HepG2 (cell line): ENCODE measurements around the gene C1RL. TPM values are rescaled to one million over a fixed set of nuclear protein-coding genes. Genes with fewer than 3 reads are reported as not detected.

Source experiments
- FOSL1 ChIP-seq: sonication (generic); formaldehyde crosslinking; IDR thresholded peaks from 2 replicates; pipeline ENCODE4 v1.9.0; 2021; ENCODE audit warnings: missing genetic modification reagents, borderline replicate concordance
- HNF4A ChIP-seq: sonication (generic); formaldehyde crosslinking; IDR thresholded peaks from 2 replicates; pipeline ENCODE4 v1.4.0; 2020; ENCODE audit warnings: missing genetic modification reagents
- JUNB ChIP-seq: sonication (generic); formaldehyde crosslinking; IDR thresholded peaks from 2 replicates; pipeline ENCODE4 v1.8.0; 2022; ENCODE audit warnings: missing genetic modification reagents, mild to moderate bottlenecking, borderline replicate concordance
- NONO ChIP-seq, 2 experiments: fragments of 450-650 bp in 1 of 2; sonication (generic) in 1 of 2; formaldehyde crosslinking in 1 of 2; IDR thresholded peaks in 1 of 2; conservative IDR thresholded peaks in 1 of 2; 2 replicates each; pipeline versions ENCODE4 v1.6.1 to v1.8.0; 2017 to 2022; ENCODE audit warnings: mild to moderate bottlenecking in 1 of 2, missing genetic modification reagents in 1 of 2, moderate library complexity in 1 of 2
- PCBP1 ChIP-seq: fragments of 200-400 bp; formaldehyde crosslinking; IDR thresholded peaks from 2 replicates; pipeline ENCODE4 v1.6.1; 2017; ENCODE audit warnings: mild to moderate bottlenecking, low read depth, low read length, borderline replicate concordance
- SALL2 ChIP-seq: sonication (generic); formaldehyde crosslinking; IDR thresholded peaks from 2 replicates; pipeline ENCODE4 v1.8.1; 2023; ENCODE audit warnings: mild to moderate bottlenecking, missing genetic modification reagents, inconsistent platforms
- ZC3H4 ChIP-seq: sonication (generic); formaldehyde crosslinking; IDR thresholded peaks from 2 replicates; pipeline ENCODE4 v1.4.0; 2020; ENCODE audit warnings: missing genetic modification reagents, borderline replicate concordance
- ZEB1 ChIP-seq: IDR thresholded peaks from 2 replicates; pipeline ENCODE4 v1.6.1; 2012; ENCODE audit warnings: mild to moderate bottlenecking, low read depth, inconsistent platforms; ENCODE audit not compliant: insufficient replicate concordance
- ZNF225 ChIP-seq: sonication (generic); formaldehyde crosslinking; IDR thresholded peaks from 2 replicates; pipeline ENCODE4 v1.4.0; 2020; ENCODE audit warnings: mild to moderate bottlenecking, missing genetic modification reagents
- ZNF317 ChIP-seq: sonication (generic); formaldehyde crosslinking; IDR thresholded peaks from 2 replicates; pipeline ENCODE4 v1.5.0; 2020; ENCODE audit warnings: mild to moderate bottlenecking, missing genetic modification reagents
- ZNF672 ChIP-seq: sonication (generic); formaldehyde crosslinking; IDR thresholded peaks from 2 replicates; pipeline ENCODE4 v1.8.1; 2022; ENCODE audit warnings: missing genetic modification reagents
- ZNF850 ChIP-seq: sonication (generic); formaldehyde crosslinking; conservative IDR thresholded peaks from 2 replicates; pipeline ENCODE4 v1.9.0; 2021; ENCODE audit warnings: mild to moderate bottlenecking, missing genetic modification reagents
- ZSCAN22 ChIP-seq: sonication (generic); formaldehyde crosslinking; IDR thresholded peaks from 2 replicates; pipeline ENCODE4 v1.4.0; 2020; ENCODE audit warnings: mild to moderate bottlenecking, missing genetic modification reagents
- polyA plus RNA-seq, 8 experiments: library from polyadenylated mRNA; depleted of rRNA in 3 of 8; stranded (reverse) in 7 of 8; unstranded in 1 of 8; fragments of >200 nt; fragmentation: Illumina TruSeq in 4 of 8; extraction: Trizol in 4 of 8; gene quantifications; 2 replicates each; pipeline versions ENCODE4 v1.2.1 to v1.2.3, GENCODE V29; 2011 to 2016; ENCODE audit warnings: low read depth in 4 of 8, missing spikeins in 1 of 8, mixed read lengths in 1 of 8; ENCODE audit not compliant: insufficient read depth in 1 of 8
- total RNA-seq, 5 experiments: library from RNA; depleted of rRNA; stranded (reverse); fragments of >200 nt; fragmentation: Illumina TruSeq; extraction: Trizol; gene quantifications; 2 replicates each; pipeline ENCODE4 v1.2.3, GENCODE V29; 2016; ENCODE audit warnings: low read depth in 1 of 5
- TF ChIP-seq, protein P1 (sequence below): sonication (generic); formaldehyde crosslinking; IDR thresholded peaks from 2 replicates; pipeline ENCODE4 v1.4.0; 2020; ENCODE audit warnings: missing genetic modification reagents
- TF ChIP-seq, protein P2 (sequence below): sonication (generic); formaldehyde crosslinking; IDR thresholded peaks from 2 replicates; pipeline ENCODE4 v1.4.0; 2020; ENCODE audit warnings: missing genetic modification reagents
- TF ChIP-seq, protein P3 (sequence below): sonication (generic); formaldehyde crosslinking; IDR thresholded peaks from 2 replicates; pipeline ENCODE4 v1.8.1; 2022; ENCODE audit warnings: low read depth, mild to moderate bottlenecking, missing genetic modification reagents
- TF ChIP-seq, protein P4 (sequence below): sonication (generic); formaldehyde crosslinking; IDR thresholded peaks from 2 replicates; pipeline ENCODE4 v1.8.1; 2023; ENCODE audit warnings: mild to moderate bottlenecking, missing genetic modification reagents

C1RL gene
- total and polyA plus RNA-seq, 2 of the 13 experiments (the other 11 are each of a cell fraction or from before 2014, with no cell fraction given), result 28.9 to 53.1 TPM

DNA sequence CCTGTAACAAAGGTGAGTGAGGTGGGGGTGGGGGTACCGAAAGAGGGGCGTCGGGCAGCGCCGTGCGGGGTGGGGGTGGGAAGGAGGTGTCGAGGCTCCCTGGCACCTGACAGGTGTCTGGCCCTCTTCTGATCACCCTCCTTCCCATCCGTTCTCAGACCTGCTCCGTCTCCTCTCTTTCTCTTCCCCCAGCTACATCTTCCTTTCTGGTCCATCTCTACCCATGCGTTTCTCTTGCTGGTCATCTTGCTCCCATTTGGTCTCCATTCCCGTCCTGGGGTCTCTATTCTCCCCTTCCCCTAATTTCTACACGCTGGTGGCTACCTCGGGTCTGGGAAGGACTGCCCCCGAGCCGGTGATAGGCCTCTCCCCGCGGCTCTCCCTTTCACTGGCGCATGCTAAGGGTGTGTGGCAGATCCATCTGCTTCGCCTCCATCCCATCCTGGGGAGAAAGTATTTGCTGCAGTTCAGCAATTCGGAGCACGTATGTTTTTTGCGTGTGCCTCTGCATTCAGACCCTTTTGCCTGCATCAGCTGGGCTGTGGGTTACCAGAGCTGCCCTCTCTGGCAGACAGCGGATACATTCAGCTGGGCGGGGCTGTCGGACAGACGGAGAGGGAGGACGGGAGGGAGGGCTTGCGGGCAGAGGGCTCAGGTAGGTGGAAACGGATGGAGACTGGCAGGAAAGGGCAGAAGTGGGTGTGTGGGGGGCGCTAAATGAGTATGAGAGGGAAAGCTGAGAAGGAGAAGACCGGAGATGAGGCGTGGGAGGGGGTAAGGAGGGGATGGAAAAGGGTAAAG is 21.9 kb upstream of the C1RL start (continued):
- TF ChIP-seq ZSCAN22 (CRISPR knock-in tag) (no peak), ZEB1 (no peak), ZNF317 (CRISPR knock-in tag) (no peak), ZC3H4 (no peak), PCBP1 (0 out of 2 replicates have a peak, but pooled peaks have one; percentile 45), NONO (IDR thresholded peaks at IDR 0.05) (no peak), NONO (CRISPR knock-in tag; conservative IDR thresholded peaks at IDR 0.05) (peak; percentile 62), JUNB (CRISPR knock-in tag) (no peak; the same call in 1 of the 2 replicates), ZNF850 (no peak), SALL2 (no peak), HNF4A (CRISPR knock-in tag) (no peak), FOSL1 (CRISPR knock-in tag) (no peak), ZNF672 (CRISPR knock-in tag) (no peak), ZNF225 (CRISPR knock-in tag) (no peak)
- TF ChIP-seq, protein P1, sequence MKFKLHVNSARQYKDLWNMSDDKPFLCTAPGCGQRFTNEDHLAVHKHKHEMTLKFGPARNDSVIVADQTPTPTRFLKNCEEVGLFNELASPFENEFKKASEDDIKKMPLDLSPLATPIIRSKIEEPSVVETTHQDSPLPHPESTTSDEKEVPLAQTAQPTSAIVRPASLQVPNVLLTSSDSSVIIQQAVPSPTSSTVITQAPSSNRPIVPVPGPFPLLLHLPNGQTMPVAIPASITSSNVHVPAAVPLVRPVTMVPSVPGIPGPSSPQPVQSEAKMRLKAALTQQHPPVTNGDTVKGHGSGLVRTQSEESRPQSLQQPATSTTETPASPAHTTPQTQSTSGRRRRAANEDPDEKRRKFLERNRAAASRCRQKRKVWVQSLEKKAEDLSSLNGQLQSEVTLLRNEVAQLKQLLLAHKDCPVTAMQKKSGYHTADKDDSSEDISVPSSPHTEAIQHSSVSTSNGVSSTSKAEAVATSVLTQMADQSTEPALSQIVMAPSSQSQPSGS (CRISPR knock-in tag), result no peak
- TF ChIP-seq, protein P2, sequence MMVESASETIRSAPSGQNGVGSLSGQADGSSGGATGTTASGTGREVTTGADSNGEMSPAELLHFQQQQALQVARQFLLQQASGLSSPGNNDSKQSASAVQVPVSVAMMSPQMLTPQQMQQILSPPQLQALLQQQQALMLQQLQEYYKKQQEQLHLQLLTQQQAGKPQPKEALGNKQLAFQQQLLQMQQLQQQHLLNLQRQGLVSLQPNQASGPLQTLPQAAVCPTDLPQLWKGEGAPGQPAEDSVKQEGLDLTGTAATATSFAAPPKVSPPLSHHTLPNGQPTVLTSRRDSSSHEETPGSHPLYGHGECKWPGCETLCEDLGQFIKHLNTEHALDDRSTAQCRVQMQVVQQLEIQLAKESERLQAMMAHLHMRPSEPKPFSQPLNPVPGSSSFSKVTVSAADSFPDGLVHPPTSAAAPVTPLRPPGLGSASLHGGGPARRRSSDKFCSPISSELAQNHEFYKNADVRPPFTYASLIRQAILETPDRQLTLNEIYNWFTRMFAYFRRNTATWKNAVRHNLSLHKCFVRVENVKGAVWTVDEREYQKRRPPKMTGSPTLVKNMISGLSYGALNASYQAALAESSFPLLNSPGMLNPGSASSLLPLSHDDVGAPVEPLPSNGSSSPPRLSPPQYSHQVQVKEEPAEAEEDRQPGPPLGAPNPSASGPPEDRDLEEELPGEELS (CRISPR knock-in tag), result no peak
- TF ChIP-seq, protein P3, sequence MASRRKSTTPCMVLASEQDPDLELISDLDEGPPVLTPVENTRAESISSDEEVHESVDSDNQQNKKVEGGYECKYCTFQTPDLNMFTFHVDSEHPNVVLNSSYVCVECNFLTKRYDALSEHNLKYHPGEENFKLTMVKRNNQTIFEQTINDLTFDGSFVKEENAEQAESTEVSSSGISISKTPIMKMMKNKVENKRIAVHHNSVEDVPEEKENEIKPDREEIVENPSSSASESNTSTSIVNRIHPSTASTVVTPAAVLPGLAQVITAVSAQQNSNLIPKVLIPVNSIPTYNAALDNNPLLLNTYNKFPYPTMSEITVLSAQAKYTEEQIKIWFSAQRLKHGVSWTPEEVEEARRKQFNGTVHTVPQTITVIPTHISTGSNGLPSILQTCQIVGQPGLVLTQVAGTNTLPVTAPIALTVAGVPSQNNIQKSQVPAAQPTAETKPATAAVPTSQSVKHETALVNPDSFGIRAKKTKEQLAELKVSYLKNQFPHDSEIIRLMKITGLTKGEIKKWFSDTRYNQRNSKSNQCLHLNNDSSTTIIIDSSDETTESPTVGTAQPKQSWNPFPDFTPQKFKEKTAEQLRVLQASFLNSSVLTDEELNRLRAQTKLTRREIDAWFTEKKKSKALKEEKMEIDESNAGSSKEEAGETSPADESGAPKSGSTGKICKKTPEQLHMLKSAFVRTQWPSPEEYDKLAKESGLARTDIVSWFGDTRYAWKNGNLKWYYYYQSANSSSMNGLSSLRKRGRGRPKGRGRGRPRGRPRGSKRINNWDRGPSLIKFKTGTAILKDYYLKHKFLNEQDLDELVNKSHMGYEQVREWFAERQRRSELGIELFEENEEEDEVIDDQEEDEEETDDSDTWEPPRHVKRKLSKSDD, result no peak
- TF ChIP-seq, protein P4, sequence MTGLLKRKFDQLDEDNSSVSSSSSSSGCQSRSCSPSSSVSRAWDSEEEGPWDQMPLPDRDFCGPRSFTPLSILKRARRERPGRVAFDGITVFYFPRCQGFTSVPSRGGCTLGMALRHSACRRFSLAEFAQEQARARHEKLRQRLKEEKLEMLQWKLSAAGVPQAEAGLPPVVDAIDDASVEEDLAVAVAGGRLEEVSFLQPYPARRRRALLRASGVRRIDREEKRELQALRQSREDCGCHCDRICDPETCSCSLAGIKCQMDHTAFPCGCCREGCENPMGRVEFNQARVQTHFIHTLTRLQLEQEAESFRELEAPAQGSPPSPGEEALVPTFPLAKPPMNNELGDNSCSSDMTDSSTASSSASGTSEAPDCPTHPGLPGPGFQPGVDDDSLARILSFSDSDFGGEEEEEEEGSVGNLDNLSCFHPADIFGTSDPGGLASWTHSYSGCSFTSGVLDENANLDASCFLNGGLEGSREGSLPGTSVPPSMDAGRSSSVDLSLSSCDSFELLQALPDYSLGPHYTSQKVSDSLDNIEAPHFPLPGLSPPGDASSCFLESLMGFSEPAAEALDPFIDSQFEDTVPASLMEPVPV, result no peak
